NB4 (cell line): ENCODE measurements around the gene TAS2R14.

Experiments used
- MYC ChIP-seq: IDR thresholded peaks from 2 replicates; pipeline ENCODE4 v1.6.1; 2011; ENCODE audit warnings: low read depth, low read length
- POLR2A ChIP-seq: IDR thresholded peaks from 2 replicates; pipeline ENCODE4 v1.6.1; 2011; ENCODE audit warnings: mild to moderate bottlenecking; ENCODE audit not compliant: insufficient read length; ENCODE audit errors: extremely low read depth
- TF ChIP-seq, protein P1 (sequence below): IDR thresholded peaks from one replicate; pipeline ENCODE4 v1.5.1; 2012; ENCODE audit warnings: low read depth, low read length
- TF ChIP-seq, protein P2 (sequence below): IDR thresholded peaks from 2 replicates; pipeline ENCODE4 v1.6.1; 2011; ENCODE audit warnings: low read depth, low read length

DNA sequence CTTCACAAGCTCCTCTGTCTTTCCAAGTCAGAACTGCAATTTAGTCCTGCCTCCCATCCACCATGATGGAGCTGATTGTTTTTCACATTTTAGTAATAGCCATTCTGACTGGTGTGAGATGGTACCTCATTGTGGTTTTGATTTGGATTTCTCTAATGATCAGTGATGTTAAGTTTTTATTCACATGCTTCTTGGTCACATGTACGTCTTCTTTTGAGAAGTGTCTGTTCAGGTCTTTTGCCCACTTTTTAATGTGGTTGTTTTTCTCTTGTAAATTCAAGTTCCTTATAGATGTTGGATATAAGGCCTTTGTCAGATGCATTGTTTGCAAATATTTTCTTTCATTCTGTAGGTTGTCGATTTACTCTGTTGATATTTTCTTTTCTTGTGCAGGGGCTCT, 4.1 kb upstream of the TAS2R14 start:
- no peak for TF ChIP-seq POLR2A
- TF ChIP-seq, protein P1, sequence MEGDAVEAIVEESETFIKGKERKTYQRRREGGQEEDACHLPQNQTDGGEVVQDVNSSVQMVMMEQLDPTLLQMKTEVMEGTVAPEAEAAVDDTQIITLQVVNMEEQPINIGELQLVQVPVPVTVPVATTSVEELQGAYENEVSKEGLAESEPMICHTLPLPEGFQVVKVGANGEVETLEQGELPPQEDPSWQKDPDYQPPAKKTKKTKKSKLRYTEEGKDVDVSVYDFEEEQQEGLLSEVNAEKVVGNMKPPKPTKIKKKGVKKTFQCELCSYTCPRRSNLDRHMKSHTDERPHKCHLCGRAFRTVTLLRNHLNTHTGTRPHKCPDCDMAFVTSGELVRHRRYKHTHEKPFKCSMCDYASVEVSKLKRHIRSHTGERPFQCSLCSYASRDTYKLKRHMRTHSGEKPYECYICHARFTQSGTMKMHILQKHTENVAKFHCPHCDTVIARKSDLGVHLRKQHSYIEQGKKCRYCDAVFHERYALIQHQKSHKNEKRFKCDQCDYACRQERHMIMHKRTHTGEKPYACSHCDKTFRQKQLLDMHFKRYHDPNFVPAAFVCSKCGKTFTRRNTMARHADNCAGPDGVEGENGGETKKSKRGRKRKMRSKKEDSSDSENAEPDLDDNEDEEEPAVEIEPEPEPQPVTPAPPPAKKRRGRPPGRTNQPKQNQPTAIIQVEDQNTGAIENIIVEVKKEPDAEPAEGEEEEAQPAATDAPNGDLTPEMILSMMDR: no peak
- TF ChIP-seq MYC: no peak
- TF ChIP-seq, protein P2, sequence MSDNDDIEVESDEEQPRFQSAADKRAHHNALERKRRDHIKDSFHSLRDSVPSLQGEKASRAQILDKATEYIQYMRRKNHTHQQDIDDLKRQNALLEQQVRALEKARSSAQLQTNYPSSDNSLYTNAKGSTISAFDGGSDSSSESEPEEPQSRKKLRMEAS: no peak
